ENCODE measurements around the gene GPR61.
A peak's percentile ranks its signal among the peaks of the same experiment; 100 is the strongest.

The GPR61 gene

DNA sequence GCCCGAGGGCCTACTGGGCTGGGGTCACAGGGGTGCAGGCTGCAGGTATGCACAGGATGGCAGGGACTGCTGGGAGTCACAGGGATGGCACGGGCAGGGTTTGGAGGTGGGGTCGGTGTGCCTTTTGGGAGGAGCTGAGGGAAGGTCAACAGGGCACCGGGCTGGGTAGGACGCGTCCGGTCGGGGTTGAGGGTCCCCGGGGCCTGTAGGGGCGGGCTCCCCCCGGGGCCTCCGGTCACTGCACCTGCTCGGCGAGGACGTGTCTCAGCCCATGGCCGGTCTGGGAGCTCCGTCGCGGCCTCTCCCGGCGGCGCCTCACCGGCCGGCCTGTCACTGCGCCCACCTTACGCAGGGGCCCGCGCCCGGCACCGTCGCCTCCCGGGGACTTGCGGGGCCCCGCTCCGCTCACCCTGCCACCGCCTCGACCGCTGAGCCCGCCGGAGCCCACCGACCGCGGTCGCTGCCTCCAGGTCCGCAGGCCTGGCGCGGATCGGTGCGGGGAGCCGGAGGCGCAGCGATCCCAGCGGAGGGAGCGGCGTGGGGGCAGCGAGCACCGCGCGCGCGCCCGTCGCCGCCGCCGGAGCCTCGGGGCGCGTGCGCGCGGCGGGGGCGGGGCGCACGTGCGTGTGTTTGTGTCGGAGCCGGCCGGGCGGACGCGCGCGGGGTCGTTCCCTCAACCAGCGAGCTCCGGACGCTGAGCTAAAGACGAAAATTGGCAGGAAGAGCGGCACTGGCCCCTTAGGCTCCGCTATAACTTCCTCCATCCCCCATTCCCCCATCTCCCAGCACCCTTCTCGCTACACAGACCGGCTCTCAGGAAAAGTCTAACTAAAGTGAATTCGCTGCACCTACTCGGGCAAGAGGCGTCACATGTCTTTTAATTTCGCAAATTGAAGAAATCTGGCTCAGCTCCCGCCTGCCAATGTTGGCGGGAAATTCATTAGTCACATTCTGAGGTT is 30.2 kb upstream of the GPR61 start, which contains the start of gene AMIGO1:
Gene AMIGO1 (minus strand): TSS at position 552 of the 959 bp plus-strand sequence. CDS start 815 bp downstream, outside the sequence.
- peak; percentile 65 for DNase-seq

DNA sequence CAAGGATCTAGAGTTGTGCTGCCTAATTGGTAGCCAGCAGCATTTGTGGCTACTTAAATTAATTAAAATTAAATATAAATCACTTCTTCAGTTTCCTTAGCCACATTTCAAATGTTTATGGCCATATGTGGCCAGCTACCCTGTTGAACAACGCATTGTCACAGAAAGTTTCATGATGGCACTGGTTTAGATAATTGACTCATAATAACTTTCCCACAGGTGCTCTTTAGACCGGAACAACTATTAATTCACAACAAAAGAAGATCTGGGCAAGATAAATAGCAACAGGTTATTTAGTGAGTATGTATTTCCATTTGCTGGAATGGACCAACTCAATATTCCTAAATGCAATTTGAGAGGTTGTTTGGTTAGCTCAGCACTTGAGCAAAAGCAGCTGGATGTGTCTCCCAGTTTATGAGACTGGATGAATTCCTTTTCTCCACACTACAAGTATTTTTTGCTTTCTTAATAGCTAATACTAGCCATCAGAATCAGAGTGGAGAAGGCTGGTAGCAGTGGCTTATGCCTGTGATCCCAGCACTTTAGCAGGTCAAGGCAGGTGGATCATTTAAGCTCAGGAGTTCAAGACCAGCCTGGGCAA is 26.5 kb upstream of the GPR61 start:
- DNase-seq = peak; percentile 39

DNA sequence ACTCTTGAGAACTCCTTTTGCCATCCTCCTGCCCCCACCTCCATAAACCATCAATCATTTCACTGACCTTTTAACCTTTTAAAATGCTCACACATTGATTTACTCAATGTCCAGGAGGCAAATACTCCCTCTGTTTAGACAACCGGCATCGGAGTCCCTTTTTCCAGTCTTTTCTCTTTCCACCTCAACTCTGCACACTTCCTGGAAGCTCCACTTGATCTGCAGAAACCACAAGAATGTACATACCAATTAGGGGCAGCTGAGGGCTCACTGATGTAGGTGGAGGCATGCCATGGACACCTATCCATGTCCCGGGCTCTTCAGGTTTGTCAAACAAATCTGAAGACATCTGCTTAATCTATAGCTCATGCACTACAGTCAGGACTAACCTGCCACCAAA is 24.8 kb upstream of the GPR61 start:
- no peak for DNase-seq

DNA sequence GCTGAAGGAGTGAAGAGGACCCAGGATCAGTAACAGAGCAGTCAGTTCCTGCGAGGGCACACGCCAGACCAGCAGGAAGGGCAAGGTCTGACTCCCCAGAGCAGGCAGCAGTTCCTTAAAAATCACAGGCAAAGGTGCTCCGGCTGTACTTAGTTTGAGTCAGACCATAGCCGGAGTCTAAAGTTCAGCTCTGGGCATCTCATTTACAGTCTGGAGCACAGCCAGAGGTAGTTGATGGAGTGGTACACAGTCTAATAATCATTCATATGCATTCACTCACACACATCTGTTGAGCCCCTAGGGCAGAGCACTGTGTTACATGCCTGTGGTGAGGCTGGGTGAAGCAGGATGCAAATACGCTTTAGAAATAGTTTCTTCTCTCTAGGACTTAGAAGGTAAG is 22.8 kb upstream of the GPR61 start:
- DNase-seq = peak; percentile 31

- no peak for DNase-seq
Measured at GRCh38 chr1:109517337-109517736, 22.3 kb upstream of the GPR61 start.

- DNase-seq = no peak
Measured at GRCh38 chr1:109521002-109521951, 18.4 kb upstream of the GPR61 start.

- DNase-seq = no peak
Measured at GRCh38 chr1:109522026-109522425, 17.6 kb upstream of the GPR61 start.

DNA sequence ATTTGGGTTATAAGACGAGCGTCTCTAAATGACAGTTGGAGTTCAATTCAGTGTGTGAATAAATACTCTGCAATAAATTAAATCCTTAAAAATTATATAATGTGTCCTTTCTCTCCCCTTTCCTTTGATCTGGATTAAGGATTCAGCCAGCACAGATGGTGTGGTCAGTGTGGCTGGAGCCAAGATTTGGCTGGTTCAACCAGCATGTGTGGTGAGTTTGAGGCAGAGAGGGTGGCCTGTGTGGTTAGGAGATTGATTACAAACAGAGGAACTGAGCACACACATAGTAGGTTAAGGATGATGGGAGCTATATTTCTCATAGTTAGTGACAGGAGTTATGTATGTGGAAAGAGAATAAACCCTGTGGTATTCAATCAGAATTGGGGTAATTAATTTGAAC is 16.0 kb upstream of the GPR61 start:
- DNase-seq = no peak

- DNase-seq = no peak
Measured at GRCh38 chr1:109527098-109527811, 12.4 kb upstream of the GPR61 start.

DNA sequence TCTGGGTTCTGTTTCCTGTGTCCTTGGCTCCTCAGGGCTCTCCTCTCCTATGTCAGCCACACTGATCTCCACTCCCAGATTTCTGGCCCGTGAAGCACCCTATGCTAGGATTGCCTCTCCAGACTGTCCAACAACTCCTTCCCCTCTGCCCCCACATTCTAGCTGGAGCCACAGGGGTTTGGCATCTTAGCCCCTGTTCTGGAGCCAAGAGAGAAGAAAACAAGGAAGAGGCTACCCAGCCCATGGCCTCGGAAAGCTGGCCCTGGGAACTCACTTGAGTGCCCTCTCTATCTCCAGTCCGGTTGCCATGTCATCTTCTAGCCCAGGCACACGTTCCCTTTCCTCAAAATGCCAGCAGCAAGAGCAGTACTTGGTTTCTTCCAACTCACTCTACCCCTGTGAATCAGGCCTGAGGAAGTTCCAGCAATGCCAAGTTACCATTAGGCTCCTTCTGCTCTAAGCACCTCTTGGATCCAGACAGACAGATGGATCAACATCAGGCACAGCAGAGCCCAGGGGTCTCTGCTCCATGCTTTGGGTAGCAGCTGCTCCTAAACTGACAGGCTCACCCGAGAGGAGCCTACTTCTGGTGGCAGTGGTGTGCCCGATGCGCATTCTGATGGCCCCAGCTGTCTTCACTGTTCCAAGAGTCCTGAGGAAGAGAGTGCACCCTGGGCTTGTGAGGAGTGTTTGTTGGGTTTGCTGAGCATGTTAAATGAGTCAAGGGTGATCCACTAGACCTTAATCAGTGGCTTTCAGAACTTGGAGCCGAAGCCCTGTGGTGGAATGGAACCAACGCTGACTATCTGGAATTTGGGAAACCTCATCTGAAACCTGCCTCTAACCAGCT is 11.6 kb upstream of the GPR61 start:
- DNase-seq = no peak

DNA sequence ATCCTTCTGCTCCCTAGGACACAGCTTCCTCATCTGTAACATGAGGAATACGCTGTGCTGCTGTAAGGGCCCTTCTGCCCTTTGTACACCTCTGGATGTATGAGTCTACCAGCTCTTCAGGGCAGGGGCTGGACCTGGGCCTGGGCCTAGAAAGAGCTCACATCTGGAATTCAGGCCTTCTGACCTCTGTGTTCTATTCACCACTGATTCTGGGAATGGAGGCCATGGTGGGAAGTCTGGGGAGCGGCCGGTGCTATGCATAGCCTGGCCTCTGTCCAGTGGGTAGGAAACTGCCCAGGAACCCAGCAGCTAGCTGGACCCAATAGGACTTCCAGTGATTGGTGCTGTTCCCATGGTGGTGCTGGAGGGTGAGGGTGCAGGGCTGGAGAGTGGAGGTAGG is 11.0 kb upstream of the GPR61 start:
- DNase-seq = no peak

DNA sequence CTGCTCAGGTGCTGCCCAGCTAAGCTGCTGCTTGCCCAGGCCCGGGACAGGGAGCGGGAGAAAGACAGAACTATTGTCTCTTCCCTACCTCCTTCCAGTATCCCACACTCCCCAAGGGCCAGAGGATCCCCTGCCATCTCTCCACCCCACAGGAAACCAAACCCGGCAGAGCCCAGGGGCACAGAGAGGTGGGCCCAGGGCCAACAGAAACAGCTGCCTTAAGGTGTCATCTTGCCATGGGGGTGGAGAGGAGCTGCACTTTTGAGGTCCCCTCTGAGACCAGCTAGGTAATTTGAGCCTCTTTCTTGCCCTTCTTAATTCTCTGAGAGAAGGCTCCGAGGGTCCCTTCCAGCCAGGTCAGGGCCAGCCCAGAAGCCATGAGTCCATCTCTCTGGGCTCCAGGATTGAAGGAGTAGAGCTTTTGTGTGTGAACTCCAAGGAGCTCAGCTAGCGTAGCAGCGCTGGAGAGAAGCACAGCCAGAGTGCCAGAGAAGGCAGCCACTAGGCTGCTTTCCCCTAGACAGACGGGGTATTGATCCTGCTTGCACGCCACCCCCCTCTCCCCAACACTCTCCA is 9.7 kb upstream of the GPR61 start:
- peak; percentile 87 for DNase-seq

- peak; percentile 94 for DNase-seq
Measured at GRCh38 chr1:109530457-109531087, 9.1 kb upstream of the GPR61 start.

- no peak for DNase-seq
Measured at GRCh38 chr1:109531380-109531779, 8.3 kb upstream of the GPR61 start.

DNA sequence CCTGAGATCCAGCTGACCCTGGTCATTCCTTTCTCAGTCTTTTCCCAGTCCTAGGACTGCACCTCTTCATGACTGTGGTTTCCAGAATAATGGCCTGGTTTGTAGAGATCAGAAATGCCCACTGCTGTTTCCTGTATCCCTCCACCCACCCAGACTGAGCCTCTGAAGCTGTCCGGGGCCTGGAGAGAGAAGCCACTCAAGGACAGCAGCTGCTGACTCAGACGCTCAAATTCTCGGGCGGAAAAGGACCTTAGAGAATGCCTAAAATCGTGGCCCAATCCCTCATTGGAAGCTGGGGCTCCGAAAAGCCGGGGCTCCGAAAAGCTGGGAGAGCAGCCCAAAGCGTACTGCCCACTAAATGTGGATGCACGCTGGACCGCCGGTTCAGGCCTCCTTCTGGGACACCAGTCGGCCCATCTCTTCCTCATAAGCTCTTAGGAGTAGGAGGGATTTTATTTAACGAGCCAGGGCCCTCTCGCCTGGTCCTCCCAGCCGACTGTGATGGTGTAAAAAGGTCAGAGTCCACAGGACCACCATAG is 7.8 kb upstream of the GPR61 start:
- peak; percentile 58 for DNase-seq

DNA sequence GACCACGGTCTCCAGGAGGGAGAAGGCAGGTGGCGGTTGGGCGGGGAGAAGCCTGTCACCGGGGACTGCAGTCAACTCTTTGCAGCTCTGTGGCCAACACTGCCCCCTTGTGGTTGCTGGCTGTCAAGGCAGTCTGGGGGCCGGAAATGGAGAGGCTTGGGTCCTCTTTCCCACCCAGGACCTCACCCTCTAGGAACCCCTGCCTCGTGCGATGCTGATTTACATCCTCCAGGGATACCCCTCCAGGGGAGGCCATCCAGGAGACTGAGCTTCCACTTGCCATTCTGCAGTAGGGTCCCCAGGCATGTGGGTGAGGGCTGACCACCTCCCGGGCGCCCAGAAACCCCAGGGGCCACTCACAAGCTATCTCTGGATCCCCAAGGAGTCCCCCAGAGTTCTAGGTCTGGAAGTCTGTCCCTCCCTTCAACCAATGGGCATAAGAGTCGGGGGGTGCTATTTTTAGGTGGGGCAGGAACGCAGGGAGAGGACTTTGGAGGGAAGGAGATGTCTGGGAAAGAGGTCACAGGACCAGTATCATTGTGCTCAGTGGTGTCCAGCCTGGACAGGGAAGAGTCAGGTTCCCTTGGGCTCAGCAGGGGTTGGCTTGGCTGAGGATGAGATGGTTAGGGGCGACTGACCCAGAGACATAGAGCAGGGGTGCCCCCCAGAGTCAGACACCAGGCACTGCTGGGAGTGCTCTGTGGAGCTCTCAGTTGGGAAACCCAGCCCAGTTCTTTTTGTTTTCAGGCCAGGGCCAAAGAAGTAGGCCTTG is 7.1 kb upstream of the GPR61 start:
- DNase-seq = peak; percentile 74

GRCh38 chr1:109534307-109534858 is 5.3 kb upstream of the GPR61 start:
- DNase-seq = no peak

DNA sequence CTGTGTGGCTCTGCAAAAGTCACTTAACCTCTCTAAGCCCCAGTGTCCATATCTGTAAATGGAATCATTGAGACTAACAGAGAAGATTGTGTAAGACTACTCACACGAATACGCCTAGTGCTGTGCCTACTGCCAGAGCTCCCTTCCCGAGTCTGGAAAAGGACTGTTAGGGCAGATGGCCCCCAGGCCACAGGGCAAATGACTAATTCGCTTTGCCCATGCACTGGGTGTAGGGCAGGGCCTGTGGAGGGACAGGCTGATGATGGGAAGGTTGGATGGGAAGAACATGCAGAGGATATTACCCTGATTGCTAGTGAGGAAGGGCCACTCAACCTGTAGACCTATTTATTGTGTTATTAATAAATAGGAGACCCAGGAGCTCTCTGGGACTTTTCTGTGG is 4.2 kb upstream of the GPR61 start:
- no peak for DNase-seq

DNA sequence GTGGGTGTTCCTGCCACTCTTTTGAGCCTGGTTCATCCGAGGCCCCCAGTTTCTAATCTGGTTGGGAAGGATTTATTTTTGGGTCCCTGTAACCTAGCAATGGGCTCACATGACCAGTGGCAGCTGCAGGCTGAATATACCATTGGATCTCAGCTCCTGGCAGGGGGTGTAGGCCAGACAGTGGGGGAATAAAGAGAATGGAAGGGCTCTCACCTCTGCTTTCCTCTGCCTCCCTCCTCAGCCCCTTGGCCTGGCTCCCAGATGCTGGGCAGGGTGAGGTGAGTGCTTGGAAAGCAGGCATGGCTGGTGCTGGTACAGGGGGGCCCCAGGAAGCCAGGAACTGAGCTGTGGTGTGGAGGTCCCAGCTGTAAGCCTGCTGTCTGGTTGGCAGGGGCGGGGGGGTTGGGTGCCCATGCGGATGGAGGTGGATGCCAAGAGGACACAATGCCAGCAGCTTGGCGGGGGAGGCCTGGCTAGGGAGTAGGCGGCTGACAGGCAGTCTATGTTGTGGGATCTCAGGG is 3.6 kb upstream of the GPR61 start:
- peak; percentile 69 for DNase-seq
